SK-N-MC (cell line): ENCODE data around the gene NACC2.

Experiments used
- EZH2 ChIP-seq: fragments of 200-600 bp; sonication (generic); IDR thresholded peaks from one replicate; pipeline ENCODE4 v1.6.1; 2017; ENCODE audit warnings: antibody characterized with exemption
- POLR2AphosphoS5 ChIP-seq: IDR thresholded peaks from 2 replicates; pipeline ENCODE4 v1.6.1; 2012; ENCODE audit warnings: mild to moderate bottlenecking, low read depth, low read length, borderline replicate concordance

DNA sequence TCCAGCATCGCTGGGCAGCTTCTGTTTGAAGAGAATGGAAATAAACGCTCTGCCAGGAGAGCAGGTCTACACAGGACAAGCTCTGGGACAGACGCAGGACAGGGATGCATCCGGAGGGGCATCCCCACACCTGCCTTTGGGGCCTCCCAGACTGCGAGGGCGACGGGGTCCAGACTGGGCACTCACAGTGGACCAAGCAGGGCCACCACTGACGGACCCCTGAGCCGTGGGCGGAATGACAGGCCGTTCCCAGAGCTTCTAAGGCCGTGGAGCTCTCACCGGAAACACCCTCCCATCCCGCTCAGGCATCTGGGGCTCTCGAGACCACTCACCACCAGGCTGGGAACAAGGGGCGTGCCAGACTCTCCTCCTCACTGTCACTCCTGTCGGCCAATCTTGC is 34.1 kb upstream of the NACC2 start:
- TF ChIP-seq EZH2 (no peak), POLR2AphosphoS5 (no peak)
